RWPE2 (cell line): ENCODE measurements around the gene ITGAE.

Experiments used
- ATAC-seq: fragments of 200-7000 bp; cut with Tn5 transposase; 3 replicates; pipeline ENCODE4 v1.9.1; 2021; ENCODE audit warnings: low read depth
- DNase-seq: peaks from one replicate; pipeline ENCODE4 v3.0.0-alpha.2; 2020; ENCODE audit warnings: low spot score
- H3K27ac ChIP-seq: fragments of 450-650 bp; 2 replicates; pipeline ENCODE4 v1.5.1; 2017; ENCODE audit warnings: mild to moderate bottlenecking; ENCODE audit not compliant: poor library complexity, severe bottlenecking
- H3K27me3 ChIP-seq: fragments of 250-450 bp; sonication (Bioruptor Pico); 2 replicates; pipeline ENCODE4 v1.5.1; 2021; ENCODE audit warnings: mild to moderate bottlenecking, moderate library complexity; ENCODE audit not compliant: insufficient read depth, poor library complexity, severe bottlenecking
- H3K36me3 ChIP-seq: fragments of 250-450 bp; sonication (Bioruptor Pico); 2 replicates; pipeline ENCODE4 v1.5.1; 2020; ENCODE audit warnings: low read depth, mild to moderate bottlenecking, moderate library complexity
- H3K4me1 ChIP-seq: fragments of 250-450 bp; sonication (Bioruptor Pico); 2 replicates; pipeline ENCODE4 v1.5.1; 2021; ENCODE audit warnings: mild to moderate bottlenecking, moderate library complexity; ENCODE audit not compliant: insufficient read depth, poor library complexity, severe bottlenecking
- H3K4me3 ChIP-seq: fragments of 250-450 bp; sonication (Bioruptor Pico); 2 replicates; pipeline ENCODE4 v1.5.1; 2021; ENCODE audit warnings: mild to moderate bottlenecking, moderate library complexity; ENCODE audit not compliant: severe bottlenecking
- H3K9me3 ChIP-seq: fragments of 250-450 bp; sonication (Bioruptor Pico); 2 replicates; pipeline ENCODE4 v1.5.1; 2021; ENCODE audit warnings: mild to moderate bottlenecking, moderate library complexity; ENCODE audit not compliant: severe bottlenecking
- CTCF ChIP-seq: fragments of 450-650 bp; IDR thresholded peaks from one replicate; pipeline ENCODE4 v1.5.1; 2017; ENCODE audit warnings: mild to moderate bottlenecking, moderate library complexity; ENCODE audit not compliant: poor library complexity, severe bottlenecking

Gene ITGAE

DNA sequence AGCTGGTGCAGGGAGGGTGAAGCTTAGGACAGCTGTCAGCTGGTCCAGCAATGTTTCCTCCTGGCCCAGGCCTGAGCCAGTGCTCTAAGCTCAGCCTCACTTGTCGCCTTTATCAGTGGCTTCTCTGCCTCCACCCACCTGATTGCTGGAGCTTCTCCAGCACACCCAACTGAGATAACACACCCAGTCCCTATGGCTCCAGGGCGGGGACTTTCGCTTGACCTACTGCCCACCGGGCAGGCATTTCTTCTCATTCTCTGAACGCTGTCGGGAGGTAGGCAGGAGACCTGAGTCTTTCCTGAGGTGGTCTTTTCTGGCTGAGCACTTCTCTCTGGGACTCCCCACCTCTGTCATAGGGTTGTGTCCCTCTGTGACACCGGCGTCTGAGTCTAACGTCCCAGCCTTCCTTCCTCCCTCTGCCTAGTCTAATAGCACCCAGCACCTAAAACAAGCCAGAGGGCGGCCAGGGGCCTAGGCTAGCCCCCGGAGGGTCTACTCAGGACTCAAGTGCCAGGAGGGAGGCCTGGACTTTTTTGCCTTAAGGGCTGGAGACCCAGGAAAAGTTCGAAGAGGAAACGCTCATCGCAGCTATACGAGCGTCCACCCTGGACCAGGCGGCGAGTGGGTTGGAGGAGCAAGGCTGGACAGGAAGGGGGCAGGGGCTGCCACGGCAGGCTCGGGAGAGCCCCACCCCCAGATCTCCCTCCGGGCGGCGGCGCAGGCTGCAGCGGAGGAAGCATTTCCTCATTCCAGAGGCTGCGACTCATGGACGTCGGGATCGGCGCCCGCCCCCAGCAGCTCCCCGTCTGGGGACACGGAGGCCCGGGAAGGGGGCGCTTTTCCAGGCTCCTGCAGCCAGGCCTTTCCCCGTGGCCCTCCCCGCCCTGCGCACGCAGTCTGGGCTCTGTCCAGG lies 133.4 kb downstream of the ITGAE start:
- Histone ChIP-seq H3K4me1 (peaks cover 12% of the 10 kb centered on the region), H3K27me3 (no peaks in the 10 kb centered on the region), H3K9me3 (no peaks in the 10 kb centered on the region), H3K27ac (peak overlapping the region; percentile 92), H3K36me3 (peaks cover 19% of the 10 kb centered on the region), H3K4me3 (peak overlapping the region; percentile 84)
- DNase-seq (peak; percentile 93), ATAC-seq (peak; percentile 79)
- TF ChIP-seq CTCF = no peak

GRCh38 chr17:3666516-3666915 lies 134.5 kb downstream of the ITGAE start:
- DNase-seq = no peak
- no peak for ATAC-seq
- no peaks in the 10 kb centered on the region for H3K9me3 ChIP-seq
- H3K27me3 ChIP-seq = no peaks in the 10 kb centered on the region
- no peak overlapping the region for H3K4me3 ChIP-seq
- H3K36me3 ChIP-seq = peaks cover 19% of the 10 kb centered on the region
- H3K4me1 ChIP-seq = peaks cover 12% of the 10 kb centered on the region
- peak overlapping the region; percentile 92 for H3K27ac ChIP-seq
- TF ChIP-seq CTCF = no peak

DNA sequence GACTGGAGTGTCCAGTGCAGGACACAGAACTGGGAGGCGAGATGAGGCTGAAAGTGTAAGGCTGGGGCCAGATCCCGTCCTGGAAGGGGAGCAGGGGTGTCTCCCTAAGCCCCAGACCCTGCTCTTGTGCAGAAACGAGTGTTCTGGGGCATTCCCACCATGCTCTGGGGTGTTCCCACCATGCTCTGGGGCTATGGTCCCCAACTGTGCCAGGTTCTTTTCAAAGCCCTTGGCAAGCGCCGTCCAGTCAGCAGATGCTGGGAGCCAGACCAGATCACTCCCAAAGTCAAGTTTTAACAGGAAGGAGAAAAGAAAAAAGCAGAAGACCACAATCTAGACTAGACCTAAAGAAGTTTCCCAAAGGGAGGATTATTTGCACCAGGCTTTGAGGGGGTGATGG lies 135.2 kb downstream of the ITGAE start:
- peaks cover 12% of the 10 kb centered on the region for H3K4me1 ChIP-seq
- H3K4me3 ChIP-seq = no peak overlapping the region
- H3K27me3 ChIP-seq = no peaks in the 10 kb centered on the region
- DNase-seq (peak; percentile 53), ATAC-seq (no peak)
- TF ChIP-seq CTCF = no peak
- peaks cover 20% of the 10 kb centered on the region for H3K36me3 ChIP-seq
- H3K27ac ChIP-seq = peak overlapping the region; percentile 92
- H3K9me3 ChIP-seq = no peaks in the 10 kb centered on the region
